ENCODE measurements around the gene ASB15.

DNA sequence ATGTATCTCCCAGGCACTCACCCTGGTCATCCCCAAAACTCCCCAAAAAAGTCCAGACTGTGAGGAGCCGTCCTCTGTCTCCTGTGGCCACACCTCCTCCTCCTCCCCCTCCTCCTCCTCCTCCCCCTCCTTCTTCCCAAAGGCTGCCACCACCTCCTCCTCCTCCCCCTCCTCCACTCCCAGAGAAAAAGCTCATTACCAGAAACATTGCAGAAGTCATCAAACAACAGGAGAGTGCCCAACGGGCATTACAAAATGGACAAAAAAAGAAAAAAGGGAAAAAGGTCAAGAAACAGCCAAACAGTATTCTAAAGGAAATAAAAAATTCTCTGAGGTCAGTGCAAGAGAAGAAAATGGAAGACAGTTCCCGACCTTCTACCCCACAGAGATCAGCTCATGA lies 61.1 kb downstream of the ASB15 start:
- TF ChIP-seq, protein P1, sequence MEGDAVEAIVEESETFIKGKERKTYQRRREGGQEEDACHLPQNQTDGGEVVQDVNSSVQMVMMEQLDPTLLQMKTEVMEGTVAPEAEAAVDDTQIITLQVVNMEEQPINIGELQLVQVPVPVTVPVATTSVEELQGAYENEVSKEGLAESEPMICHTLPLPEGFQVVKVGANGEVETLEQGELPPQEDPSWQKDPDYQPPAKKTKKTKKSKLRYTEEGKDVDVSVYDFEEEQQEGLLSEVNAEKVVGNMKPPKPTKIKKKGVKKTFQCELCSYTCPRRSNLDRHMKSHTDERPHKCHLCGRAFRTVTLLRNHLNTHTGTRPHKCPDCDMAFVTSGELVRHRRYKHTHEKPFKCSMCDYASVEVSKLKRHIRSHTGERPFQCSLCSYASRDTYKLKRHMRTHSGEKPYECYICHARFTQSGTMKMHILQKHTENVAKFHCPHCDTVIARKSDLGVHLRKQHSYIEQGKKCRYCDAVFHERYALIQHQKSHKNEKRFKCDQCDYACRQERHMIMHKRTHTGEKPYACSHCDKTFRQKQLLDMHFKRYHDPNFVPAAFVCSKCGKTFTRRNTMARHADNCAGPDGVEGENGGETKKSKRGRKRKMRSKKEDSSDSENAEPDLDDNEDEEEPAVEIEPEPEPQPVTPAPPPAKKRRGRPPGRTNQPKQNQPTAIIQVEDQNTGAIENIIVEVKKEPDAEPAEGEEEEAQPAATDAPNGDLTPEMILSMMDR (IDR thresholded peaks at IDR 0.05): no peak
- no peak for TF ChIP-seq POLR2A (IDR thresholded peaks at IDR 0.05)
